Calu3 (cell line): ENCODE data around the gene ZBTB40. TPM values are rescaled to one million over a fixed set of nuclear protein-coding genes. Genes with fewer than 3 reads are reported as not detected.

Experiments used
- BruUV-seq: library from RNA; stranded (reverse); fragments of 400-500 nt; replicated peaks from 2 replicates; lab custom pipeline; 2021; lab: Mats Ljungman, UMichigan
- CTCF ChIA-PET: fragments of 300-600 bp; sonication (Branson Sonifier 250); formaldehyde crosslinking; loops from one replicate; lab custom pipeline; 2022; ENCODE audit warnings: antibody characterized with exemption; lab: Charles Lee
- DNase-seq: peaks from one replicate; pipeline ENCODE4 v3.0.0; 2022
- H3K27ac Mint-ChIP-seq: one replicate; pipeline ENCODE4 v1.8.0; 2022; ENCODE audit warnings: mixed read lengths; ENCODE audit not compliant: unreplicated experiment
- H3K27me3 Mint-ChIP-seq: one replicate; pipeline ENCODE4 v1.8.0; 2022; ENCODE audit warnings: mixed read lengths; ENCODE audit not compliant: unreplicated experiment
- H3K36me3 Mint-ChIP-seq: one replicate; pipeline ENCODE4 v1.8.0; 2022; ENCODE audit warnings: mild to moderate bottlenecking, moderate library complexity, mixed read lengths; ENCODE audit not compliant: insufficient read depth, unreplicated experiment
- H3K4me1 Mint-ChIP-seq: one replicate; pipeline ENCODE4 v1.8.0; 2022; ENCODE audit warnings: mild to moderate bottlenecking, low read depth, mixed read lengths; ENCODE audit not compliant: unreplicated experiment
- H3K4me3 Mint-ChIP-seq: one replicate; pipeline ENCODE4 v1.8.0; 2022; ENCODE audit warnings: mild to moderate bottlenecking, low read depth, moderate library complexity, mixed read lengths; ENCODE audit not compliant: unreplicated experiment
- H3K9me3 Mint-ChIP-seq: one replicate; pipeline ENCODE4 v1.8.0; 2022; ENCODE audit warnings: low read depth, mixed read lengths; ENCODE audit not compliant: unreplicated experiment
- CTCF ChIP-seq: fragments of 200-600 bp; IDR thresholded peaks from one replicate; pipeline ENCODE4 v1.8.0; 2022; ENCODE audit warnings: antibody characterized with exemption; ENCODE audit not compliant: unreplicated experiment
- intact Hi-C: fragments of 100-400 bp; cut with micrococcal nuclease; formaldehyde crosslinking; loops from one replicate; pipeline ENCODE4 v1.10.0; 2022; ENCODE audit not compliant: unreplicated experiment
- total RNA-seq: library from RNA; stranded (reverse); gene quantifications from 2 replicates; pipeline ENCODE4 v1.2.3, GENCODE V29; 2022

Gene ZBTB40
- total RNA-seq, 1 experiment from 2014 or later, result 18.7 TPM

- no peak overlapping the region for H3K4me3 Mint-ChIP-seq
- no peak for TF ChIP-seq CTCF
- no TSS peak for BruUV-seq
- CTCF ChIA-PET, result no interaction called here
- no peak for DNase-seq
- H3K36me3 Mint-ChIP-seq, result peaks cover 6% of the 10 kb centered on the region
- H3K4me1 Mint-ChIP-seq, result no peaks in the 10 kb centered on the region
- no peaks in the 10 kb centered on the region for H3K27me3 Mint-ChIP-seq
- H3K9me3 Mint-ChIP-seq, result peaks cover 2% of the 10 kb centered on the region
- intact Hi-C loops, result no loop called here
- H3K27ac Mint-ChIP-seq, result no peak overlapping the region
Measured at GRCh38 chr1:22442212-22442894, 9.3 kb upstream of the ZBTB40 start.

- intact Hi-C loops, result no loop called here
- no peak overlapping the region for H3K27ac Mint-ChIP-seq
- CTCF ChIA-PET, result no interaction called here
- no peak for DNase-seq
- H3K4me3 Mint-ChIP-seq, result no peak overlapping the region
- peaks cover 6% of the 10 kb centered on the region for H3K36me3 Mint-ChIP-seq
- BruUV-seq, result no TSS peak
- no peaks in the 10 kb centered on the region for H3K4me1 Mint-ChIP-seq
- H3K27me3 Mint-ChIP-seq, result no peaks in the 10 kb centered on the region
- H3K9me3 Mint-ChIP-seq, result peaks cover 2% of the 10 kb centered on the region
- no peak for TF ChIP-seq CTCF
Measured at GRCh38 chr1:22443332-22443731, 8.3 kb upstream of the ZBTB40 start.

GRCh38 chr1:22444856-22445255 is 6.8 kb upstream of the ZBTB40 start:
- no peak for DNase-seq
- intact Hi-C loops, result no loop called here
- Mint-ChIP-seq H3K4me1 (no peaks in the 10 kb centered on the region), H3K4me3 (no peak overlapping the region), H3K36me3 (peaks cover 6% of the 10 kb centered on the region), H3K9me3 (peaks cover 2% of the 10 kb centered on the region), H3K27me3 (no peaks in the 10 kb centered on the region), H3K27ac (no peak overlapping the region)
- BruUV-seq, result no TSS peak
- CTCF ChIA-PET, result no interaction called here
- no peak for TF ChIP-seq CTCF

GRCh38 chr1:22447621-22448111 is 4.0 kb upstream of the ZBTB40 start:
- CTCF ChIA-PET, result no interaction called here
- no peak for DNase-seq
- Mint-ChIP-seq H3K4me3 (no peak overlapping the region), H3K36me3 (peaks cover 20% of the 10 kb centered on the region), H3K27me3 (no peaks in the 10 kb centered on the region), H3K9me3 (no peaks in the 10 kb centered on the region), H3K27ac (no peak overlapping the region), H3K4me1 (peaks cover 11% of the 10 kb centered on the region)
- no peak for TF ChIP-seq CTCF
- BruUV-seq, result no TSS peak
- intact Hi-C loops, result no loop called here
